ENCODE measurements around the gene MAGEA11.
"Not testable (repeated sequence)": the region's sequence is repeated elsewhere in the genome, so short reads cannot be mapped to it uniquely, and the experiment has no call there.

Gene MAGEA11, protein sequence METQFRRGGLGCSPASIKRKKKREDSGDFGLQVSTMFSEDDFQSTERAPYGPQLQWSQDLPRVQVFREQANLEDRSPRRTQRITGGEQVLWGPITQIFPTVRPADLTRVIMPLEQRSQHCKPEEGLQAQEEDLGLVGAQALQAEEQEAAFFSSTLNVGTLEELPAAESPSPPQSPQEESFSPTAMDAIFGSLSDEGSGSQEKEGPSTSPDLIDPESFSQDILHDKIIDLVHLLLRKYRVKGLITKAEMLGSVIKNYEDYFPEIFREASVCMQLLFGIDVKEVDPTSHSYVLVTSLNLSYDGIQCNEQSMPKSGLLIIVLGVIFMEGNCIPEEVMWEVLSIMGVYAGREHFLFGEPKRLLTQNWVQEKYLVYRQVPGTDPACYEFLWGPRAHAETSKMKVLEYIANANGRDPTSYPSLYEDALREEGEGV

DNA sequence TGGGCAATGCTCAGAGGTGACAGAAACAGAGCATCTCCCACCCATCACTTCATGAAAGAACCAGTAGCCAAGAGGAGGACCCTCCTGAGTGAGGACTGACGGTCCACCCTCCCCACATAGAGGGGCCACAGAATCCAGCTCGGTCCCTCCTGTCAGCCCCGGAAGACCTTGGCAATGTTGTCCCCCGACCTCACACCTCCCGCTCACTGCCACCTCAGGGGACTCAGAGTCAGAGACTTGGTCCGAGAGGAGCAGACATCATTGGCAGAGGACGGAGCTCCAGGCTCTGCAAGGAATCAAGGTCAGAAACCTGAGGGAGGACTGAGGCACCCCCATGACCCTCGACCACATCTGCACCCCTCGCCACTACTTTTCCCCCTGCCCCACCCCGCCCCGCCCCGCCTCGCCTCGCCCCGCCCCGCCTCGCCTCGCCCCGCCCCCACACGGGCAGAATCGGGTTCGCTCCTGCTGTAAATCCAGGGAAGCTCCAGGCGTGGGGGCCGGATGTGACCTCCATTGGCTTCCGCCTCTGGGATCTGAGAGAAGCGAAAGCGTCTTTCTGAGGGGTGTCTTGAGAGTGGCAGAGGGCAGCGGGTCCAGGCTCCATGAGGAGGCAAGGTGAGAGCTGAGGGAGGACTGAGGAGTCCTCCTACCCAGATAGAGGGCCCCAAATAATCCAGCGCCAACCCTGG is at the start of gene MAGEA11:
TSS of gene MAGEA11 (plus strand) at position 516 of the 692 bp plus-strand sequence. CDS start 1,100 bp downstream, outside the sequence.
- H3K27me3 Mint-ChIP-seq, result no peaks in the 10 kb centered on the region
- no peak for ATAC-seq
- H3K4me1 Mint-ChIP-seq, result no peaks in the 10 kb centered on the region
- no peaks in the 10 kb centered on the region for H3K36me3 Mint-ChIP-seq (ENCODE audit: low read depth)
- no peak within 1 kb of the TSS for H3K4me3 Mint-ChIP-seq
- no peak for DNase-seq
- H3K27ac Mint-ChIP-seq, result no peak within 1 kb of the TSS
- H3K9me3 Mint-ChIP-seq, result no peaks in the 10 kb centered on the region

DNA sequence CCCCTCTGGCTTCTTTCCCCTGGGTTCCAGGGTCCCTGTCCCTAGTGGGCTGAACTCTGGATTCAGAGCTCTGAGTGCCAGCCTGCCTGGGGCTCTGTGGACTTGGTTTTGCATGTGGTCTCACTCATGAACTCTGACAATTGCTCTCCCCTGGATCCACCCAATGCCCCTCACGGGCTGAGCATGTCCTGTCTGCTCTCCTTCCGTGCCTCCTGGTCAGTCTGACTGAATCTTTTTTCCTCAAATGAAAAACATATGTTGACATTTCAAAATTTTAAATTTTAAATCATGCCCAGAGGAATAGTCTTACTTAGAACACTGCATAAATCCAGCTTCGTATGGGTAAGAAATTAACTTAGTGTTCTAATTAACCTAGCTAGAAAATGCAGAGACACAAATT is 36.8 kb upstream of the MAGEA11 start:
- not testable (repeated sequence) for H3K27ac Mint-ChIP-seq; H3K4me3 Mint-ChIP-seq; H3K9me3 Mint-ChIP-seq; DNase-seq; H3K36me3 Mint-ChIP-seq (ENCODE audit: low read depth); H3K4me1 Mint-ChIP-seq; H3K27me3 Mint-ChIP-seq; ATAC-seq

DNA sequence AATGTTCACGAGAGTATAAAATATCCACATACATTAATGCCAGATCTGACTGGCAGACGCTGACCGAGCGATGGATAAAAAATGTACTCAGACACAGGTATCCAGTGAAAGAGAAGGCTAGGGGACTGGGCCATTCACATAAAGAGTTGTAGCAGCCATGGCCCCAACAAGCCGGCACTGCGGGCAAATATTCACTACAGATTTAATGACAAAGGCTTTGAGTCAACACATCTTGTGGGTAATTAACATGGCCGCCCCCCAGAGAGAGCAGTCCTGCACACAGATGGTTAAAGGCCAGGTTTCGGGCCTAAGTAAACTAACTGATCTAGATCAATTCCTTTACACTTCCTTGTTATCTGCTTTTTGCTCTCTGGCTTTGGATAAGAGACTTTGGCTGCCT is 36.3 kb upstream of the MAGEA11 start:
- not testable (repeated sequence) for H3K27ac Mint-ChIP-seq; H3K36me3 Mint-ChIP-seq (ENCODE audit: low read depth); ATAC-seq; DNase-seq; H3K4me3 Mint-ChIP-seq; H3K9me3 Mint-ChIP-seq; H3K4me1 Mint-ChIP-seq; H3K27me3 Mint-ChIP-seq

DNA sequence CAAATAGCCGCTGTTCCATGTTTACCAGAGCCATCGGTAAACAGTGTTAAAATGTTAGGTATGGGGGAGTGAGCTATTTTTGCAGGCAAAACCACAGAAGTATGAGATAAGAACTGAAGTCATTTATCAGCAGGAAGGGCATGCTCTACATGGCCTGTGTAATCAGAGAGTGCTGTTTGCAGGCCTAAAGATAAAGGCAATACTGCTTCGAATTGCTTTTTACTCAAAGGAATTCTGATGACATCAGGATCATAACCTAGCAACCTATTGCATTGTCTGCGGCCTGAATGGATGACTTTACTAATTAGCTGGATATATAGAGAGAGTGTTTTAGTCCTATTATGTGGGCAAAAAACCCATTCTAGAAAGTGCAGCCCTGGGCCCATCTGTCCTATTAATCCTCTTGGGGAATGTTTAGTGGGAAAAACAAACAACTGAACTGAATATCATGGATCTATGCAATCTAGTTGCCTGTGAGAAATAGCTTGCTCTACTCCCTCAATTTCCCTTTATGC is 32.6 kb upstream of the MAGEA11 start:
- H3K4me3 Mint-ChIP-seq; H3K27me3 Mint-ChIP-seq; DNase-seq; H3K36me3 Mint-ChIP-seq (ENCODE audit: low read depth); H3K4me1 Mint-ChIP-seq; H3K9me3 Mint-ChIP-seq; H3K27ac Mint-ChIP-seq; ATAC-seq: not testable (repeated sequence)

DNA sequence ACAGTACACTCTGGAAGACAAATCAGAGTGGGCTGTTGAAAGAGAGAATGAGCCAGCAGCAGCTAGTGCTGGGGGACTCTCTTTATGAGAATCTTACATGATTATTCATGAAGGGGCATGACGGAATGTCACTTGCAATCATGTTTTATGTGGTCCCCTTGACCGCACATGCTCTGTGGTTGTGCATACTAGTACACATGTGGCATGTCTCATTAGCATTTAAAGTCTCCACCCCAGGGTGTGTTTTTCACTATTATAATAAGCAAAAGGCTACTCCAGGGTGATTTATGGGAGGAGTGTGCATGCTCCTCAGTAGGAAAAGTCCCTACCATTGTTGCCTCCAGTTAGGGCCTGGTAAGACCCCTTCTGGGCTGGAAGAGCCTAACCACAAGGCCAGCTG is 30.7 kb upstream of the MAGEA11 start:
- Mint-ChIP-seq H3K9me3 (no peaks in the 10 kb centered on the region), H3K4me3 (no peak overlapping the region), H3K27ac (no peak overlapping the region), H3K36me3 (ENCODE audit: low read depth) (no peaks in the 10 kb centered on the region), H3K4me1 (no peaks in the 10 kb centered on the region), H3K27me3 (no peaks in the 10 kb centered on the region)
- no peak for ATAC-seq
- no peak for DNase-seq

DNA sequence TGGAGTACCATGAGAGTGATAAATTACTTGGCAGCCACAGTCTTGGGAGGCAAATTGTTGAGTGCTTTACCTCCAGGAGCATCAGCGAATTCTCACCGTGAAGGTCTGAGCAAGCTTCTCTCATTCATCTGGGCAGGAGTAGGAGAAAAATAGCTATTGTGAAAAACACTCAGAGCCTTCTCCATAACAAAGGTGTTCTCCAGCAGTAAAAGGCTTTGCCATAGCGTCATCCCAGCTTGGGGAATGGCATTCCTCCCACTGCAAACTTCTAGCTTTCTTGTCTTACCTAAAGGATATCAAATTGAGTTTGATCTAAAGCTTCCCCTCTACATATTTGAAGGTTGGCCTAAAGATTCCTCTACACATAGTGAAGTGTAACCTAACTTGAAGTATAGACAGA is 29.8 kb upstream of the MAGEA11 start:
- H3K4me3 Mint-ChIP-seq, result no peak overlapping the region
- DNase-seq (no peak), ATAC-seq (no peak)
- H3K27ac Mint-ChIP-seq, result no peak overlapping the region
- H3K27me3 Mint-ChIP-seq, result no peaks in the 10 kb centered on the region
- no peaks in the 10 kb centered on the region for H3K36me3 Mint-ChIP-seq (ENCODE audit: low read depth)
- no peaks in the 10 kb centered on the region for H3K9me3 Mint-ChIP-seq
- H3K4me1 Mint-ChIP-seq, result no peaks in the 10 kb centered on the region

DNA sequence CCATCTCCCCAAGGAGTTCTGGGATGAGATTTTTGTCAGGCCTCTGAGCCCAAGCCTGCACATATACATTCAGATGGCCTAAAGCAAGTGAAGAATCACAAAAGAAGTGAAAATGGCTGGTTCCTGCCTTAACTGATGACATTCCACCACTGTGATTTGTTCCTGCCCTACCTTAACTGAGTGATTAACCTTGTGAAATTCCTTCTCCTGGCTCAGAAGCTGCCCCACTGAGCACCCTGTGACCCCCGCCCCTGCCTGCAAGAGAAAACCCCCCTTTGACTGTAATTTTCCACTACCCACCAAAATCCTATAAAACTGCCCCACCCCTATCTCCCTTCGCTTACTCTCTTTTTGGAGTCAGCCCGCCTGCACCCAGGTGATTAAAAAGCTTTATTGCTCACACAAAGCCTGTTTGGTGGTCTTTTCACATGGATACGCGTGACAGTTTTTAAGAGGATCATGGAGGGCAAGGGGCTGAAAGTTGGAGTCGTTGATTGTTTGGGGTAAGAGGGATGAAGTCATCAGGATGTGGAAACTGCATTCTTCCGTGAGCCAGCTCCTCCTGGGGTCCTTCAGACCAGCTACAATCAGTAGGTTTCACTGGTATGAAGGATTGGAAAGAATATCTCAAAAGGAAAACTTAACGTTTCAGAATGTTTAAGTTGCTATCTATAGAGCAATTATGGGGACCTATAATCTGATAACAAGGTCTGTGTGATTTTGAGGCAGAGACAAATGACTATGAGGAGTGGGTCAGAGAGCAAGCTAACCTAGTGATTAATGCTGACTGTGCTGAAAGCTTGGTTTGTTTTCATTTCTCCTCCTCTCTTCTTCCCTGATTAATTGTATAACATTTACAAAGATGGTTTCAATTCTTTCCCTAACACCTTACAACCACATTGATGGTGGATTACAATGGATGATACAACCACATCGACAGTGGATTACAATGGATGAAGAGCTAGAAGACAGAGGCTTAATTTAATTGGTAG is 28.6 kb upstream of the MAGEA11 start:
- H3K27me3 Mint-ChIP-seq, result no peaks in the 10 kb centered on the region
- no peak for ATAC-seq

DNA sequence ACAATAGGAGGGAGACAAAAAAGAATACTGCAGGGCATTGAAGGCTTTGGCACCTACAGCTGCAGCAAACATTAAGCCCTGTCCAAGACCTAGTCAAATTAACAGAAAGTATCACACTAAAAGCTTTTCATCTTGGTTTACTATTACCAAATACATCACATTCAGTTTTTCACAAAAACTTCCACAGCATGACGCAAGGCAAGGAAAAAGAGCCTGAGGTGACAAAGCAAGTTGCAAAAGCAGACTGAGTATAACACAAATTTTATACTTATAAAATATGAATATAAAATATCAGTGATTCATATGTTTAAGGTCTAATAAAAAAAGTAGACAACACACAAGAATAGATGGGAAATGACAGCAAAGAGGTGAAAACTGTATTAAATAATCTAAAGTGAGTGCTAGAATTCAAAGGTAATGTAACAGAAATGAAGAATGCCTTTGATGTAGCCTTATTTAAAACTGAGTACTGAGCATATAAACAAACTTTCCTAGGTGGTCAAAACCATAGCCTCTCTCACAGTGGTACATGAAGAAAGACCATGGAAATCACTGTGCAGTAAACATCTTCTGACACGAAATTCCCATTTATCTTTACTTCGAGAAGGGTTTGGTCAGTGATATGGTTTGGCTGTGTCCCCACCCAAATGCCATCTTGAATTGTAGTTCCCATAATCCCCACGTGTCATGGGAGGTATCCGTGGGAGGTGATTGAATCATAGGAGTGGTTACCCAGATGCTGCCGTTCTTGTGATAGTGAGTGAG is 27.7 kb upstream of the MAGEA11 start:
- no peak for ATAC-seq
- H3K36me3 Mint-ChIP-seq (ENCODE audit: low read depth), result no peaks in the 10 kb centered on the region
- no peaks in the 10 kb centered on the region for H3K9me3 Mint-ChIP-seq
- H3K4me3 Mint-ChIP-seq, result no peak overlapping the region
- no peak overlapping the region for H3K27ac Mint-ChIP-seq
- DNase-seq, result no peak
- no peaks in the 10 kb centered on the region for H3K27me3 Mint-ChIP-seq
- no peaks in the 10 kb centered on the region for H3K4me1 Mint-ChIP-seq

More for the DNA sequence above, 28.6 kb upstream of the MAGEA11 start:
- H3K36me3 Mint-ChIP-seq (ENCODE audit: low read depth), result no peaks in the 10 kb centered on the region
- no peak overlapping the region for H3K27ac Mint-ChIP-seq
- no peak for DNase-seq
- no peaks in the 10 kb centered on the region for H3K4me1 Mint-ChIP-seq
- no peak overlapping the region for H3K4me3 Mint-ChIP-seq
- no peaks in the 10 kb centered on the region for H3K9me3 Mint-ChIP-seq

DNA sequence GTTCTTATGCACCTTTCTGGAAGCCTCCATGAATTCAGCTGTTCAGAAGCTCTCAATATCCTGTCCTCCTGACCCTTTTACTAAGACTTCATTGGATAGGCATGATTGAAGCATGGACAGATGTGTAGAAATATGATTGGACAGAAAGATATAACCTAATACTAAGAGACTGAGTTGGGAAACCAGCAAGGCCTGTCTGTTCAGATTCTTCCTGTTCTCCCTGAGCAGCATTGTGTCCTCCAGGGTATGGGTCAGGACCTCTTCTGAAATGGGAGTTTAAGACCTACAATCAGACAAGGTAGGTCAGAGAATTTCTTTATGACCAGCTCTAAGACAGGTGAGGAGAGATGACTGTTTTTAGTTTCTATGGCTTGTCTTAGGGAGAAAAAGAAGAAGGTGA is 23.9 kb upstream of the MAGEA11 start:
- Mint-ChIP-seq H3K27ac (no peak overlapping the region), H3K36me3 (ENCODE audit: low read depth) (peaks cover 2% of the 10 kb centered on the region), H3K4me3 (no peak overlapping the region), H3K27me3 (peaks cover 4% of the 10 kb centered on the region), H3K9me3 (peaks cover 7% of the 10 kb centered on the region), H3K4me1 (no peaks in the 10 kb centered on the region)
- DNase-seq (no peak), ATAC-seq (no peak)

DNA sequence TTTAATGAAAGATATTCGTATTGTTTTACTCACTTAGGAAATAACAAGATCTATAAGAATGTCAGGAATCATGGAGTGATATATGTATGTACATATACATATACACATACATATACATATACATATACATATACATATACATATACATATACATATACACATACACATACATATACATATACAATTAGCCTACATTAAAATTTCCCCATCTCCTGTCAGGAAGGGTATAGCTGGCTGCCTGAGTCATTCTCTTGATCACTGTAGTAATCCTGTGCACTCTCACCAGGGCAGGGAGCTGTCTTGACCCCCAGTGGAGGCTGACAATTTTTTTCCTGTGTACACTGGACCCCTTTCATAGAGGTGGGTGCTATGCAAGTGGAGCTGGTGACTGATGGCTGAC is 23.3 kb upstream of the MAGEA11 start:
- Mint-ChIP-seq H3K4me3 (no peak overlapping the region), H3K27ac (no peak overlapping the region), H3K36me3 (ENCODE audit: low read depth) (peaks cover 2% of the 10 kb centered on the region), H3K27me3 (peaks cover 9% of the 10 kb centered on the region), H3K9me3 (peaks cover 13% of the 10 kb centered on the region), H3K4me1 (no peaks in the 10 kb centered on the region)
- no peak for DNase-seq
- ATAC-seq, result no peak

DNA sequence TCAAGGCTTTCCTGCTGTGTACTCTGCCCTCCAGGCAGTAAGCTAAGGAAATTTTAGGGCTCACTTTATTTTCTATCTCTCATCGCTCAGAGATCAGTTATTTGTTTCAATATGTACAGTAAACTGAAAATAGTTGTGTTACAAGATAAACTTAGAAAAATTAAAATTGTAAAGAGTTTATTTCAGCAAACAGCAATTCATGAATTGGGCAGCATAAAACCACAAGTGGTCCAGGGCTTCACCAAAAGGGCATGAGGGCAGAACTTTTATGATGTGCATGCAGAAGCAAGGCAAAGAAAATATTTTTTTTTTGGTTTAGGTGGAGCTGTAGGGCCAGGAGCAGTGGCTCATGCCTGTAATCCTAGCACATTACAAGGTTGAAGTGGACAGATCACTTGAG is 20.1 kb upstream of the MAGEA11 start:
- Mint-ChIP-seq H3K4me3 (no peak overlapping the region), H3K9me3 (peaks cover 15% of the 10 kb centered on the region), H3K4me1 (no peaks in the 10 kb centered on the region), H3K36me3 (ENCODE audit: low read depth) (peaks cover 2% of the 10 kb centered on the region), H3K27ac (no peak overlapping the region), H3K27me3 (peaks cover 15% of the 10 kb centered on the region)
- DNase-seq, result no peak
- ATAC-seq, result no peak

DNA sequence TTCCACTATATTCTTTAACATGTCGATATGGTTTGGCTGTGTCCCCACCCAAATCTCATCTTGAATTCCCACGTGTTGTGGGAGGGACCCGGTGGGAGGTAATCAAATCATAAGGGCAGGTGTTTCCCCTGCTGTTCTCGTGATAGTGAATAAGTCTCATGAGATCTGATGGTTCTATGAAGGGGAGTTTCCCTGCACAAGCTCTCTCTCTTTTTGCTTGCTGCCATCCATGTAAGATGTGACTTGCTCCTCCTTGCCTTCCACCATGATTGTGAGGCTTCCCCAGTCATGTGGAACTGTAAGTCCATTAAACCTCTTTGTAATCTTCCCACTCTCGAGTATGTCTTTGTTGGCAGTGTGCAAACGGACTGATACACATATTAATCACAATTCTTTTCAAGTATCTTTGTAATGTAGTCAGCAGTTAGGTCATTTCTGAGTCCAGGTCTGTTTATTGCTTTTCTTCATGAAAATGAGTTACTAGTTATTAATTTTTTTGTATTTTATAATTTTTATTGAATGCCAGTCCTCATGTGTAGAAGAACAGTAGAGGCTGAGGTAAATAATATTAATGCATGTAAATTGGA is 19.1 kb upstream of the MAGEA11 start:
- not testable (repeated sequence) for DNase-seq; ATAC-seq; H3K4me1 Mint-ChIP-seq; H3K36me3 Mint-ChIP-seq (ENCODE audit: low read depth); H3K27ac Mint-ChIP-seq; H3K4me3 Mint-ChIP-seq
- peaks cover 15% of the 10 kb centered on the region for H3K27me3 Mint-ChIP-seq
- peaks cover 15% of the 10 kb centered on the region for H3K9me3 Mint-ChIP-seq

DNA sequence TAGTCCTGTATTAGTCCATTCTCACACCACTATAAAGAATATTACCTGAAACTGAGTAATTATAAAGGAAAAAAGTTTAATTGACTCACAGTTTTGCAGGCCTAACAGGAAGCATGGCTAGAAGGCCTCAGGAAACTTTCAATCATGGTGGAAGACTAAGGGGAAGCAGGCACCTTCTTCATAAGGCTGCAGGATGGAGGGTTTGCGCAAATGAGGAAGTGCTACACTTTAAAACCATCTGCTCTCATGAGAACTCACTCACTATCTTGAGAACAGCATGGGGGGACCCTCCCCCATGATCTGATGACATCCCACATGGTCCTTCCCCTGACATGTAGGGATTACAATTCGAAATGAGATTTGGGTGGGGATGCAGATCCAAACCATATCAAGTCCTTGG is 12.1 kb upstream of the MAGEA11 start:
- no peak overlapping the region for H3K27ac Mint-ChIP-seq
- no peaks in the 10 kb centered on the region for H3K9me3 Mint-ChIP-seq
- H3K27me3 Mint-ChIP-seq, result peaks cover 2% of the 10 kb centered on the region
- no peak for DNase-seq
- H3K4me3 Mint-ChIP-seq, result no peak overlapping the region
- H3K36me3 Mint-ChIP-seq (ENCODE audit: low read depth), result no peaks in the 10 kb centered on the region
- no peak for ATAC-seq
- no peaks in the 10 kb centered on the region for H3K4me1 Mint-ChIP-seq
